Trophoblast cell (in vitro differentiated cells and primary cell): ENCODE results near the gene ILK.

Experiments
- DNase-seq, 2 donors: peaks; one replicate each; pipeline ENCODE4 v3.0.0-alpha.2; 2016
- H2AFZ ChIP-seq: 2 replicates; pipeline ENCODE4 v1.6.1; 2013; ENCODE audit warnings: low read length, moderate library complexity, mild to moderate bottlenecking; ENCODE audit not compliant: insufficient read depth, poor library complexity
- H2AK5ac ChIP-seq: 2 replicates; pipeline ENCODE4 v1.6.1; 2013; ENCODE audit warnings: mild to moderate bottlenecking, low read length
- H2BK120ac ChIP-seq: 2 replicates; pipeline ENCODE4 v1.6.1; 2013; ENCODE audit warnings: low read length, mild to moderate bottlenecking, moderate library complexity; ENCODE audit not compliant: insufficient read depth, poor library complexity
- H2BK12ac ChIP-seq: 2 replicates; pipeline ENCODE4 v1.6.1; 2013; ENCODE audit warnings: mild to moderate bottlenecking, low read length, moderate library complexity
- H2BK5ac ChIP-seq: 2 replicates; pipeline ENCODE4 v1.6.1; 2013; ENCODE audit warnings: low read length, low read depth, moderate library complexity, mild to moderate bottlenecking; ENCODE audit not compliant: poor library complexity
- H3K14ac ChIP-seq: 2 replicates; pipeline ENCODE4 v1.6.1; 2013; ENCODE audit warnings: mild to moderate bottlenecking, low read length
- H3K18ac ChIP-seq: 2 replicates; pipeline ENCODE4 v1.6.1; 2013; ENCODE audit warnings: mild to moderate bottlenecking, low read length
- H3K23ac ChIP-seq: 2 replicates; pipeline ENCODE4 v1.6.1; 2013; ENCODE audit warnings: low read length
- H3K27ac ChIP-seq: 2 replicates; pipeline ENCODE4 v1.5.1; 2013; ENCODE audit warnings: low read depth, mild to moderate bottlenecking, inconsistent platforms, low read length, moderate library complexity
- H3K27me3 ChIP-seq: 2 replicates; pipeline ENCODE4 v1.6.1; 2013; ENCODE audit warnings: inconsistent platforms, mild to moderate bottlenecking, low read length, moderate library complexity; ENCODE audit not compliant: insufficient read depth
- H3K36me3 ChIP-seq, 2 experiments: 1 replicate in 1 of 2; 2 replicates in 1 of 2; pipeline ENCODE4 v1.6.1; 2013; ENCODE audit warnings: low read length in 2 of 2, mild to moderate bottlenecking in 2 of 2, moderate library complexity in 1 of 2; ENCODE audit not compliant: insufficient read depth in 2 of 2, control insufficient read depth in 1 of 2
- H3K4ac ChIP-seq: 2 replicates; pipeline ENCODE4 v1.6.1; 2013; ENCODE audit warnings: low read depth, mild to moderate bottlenecking, low read length, moderate library complexity
- H3K4me1 ChIP-seq, 2 experiments: 1 replicate in 1 of 2; 2 replicates in 1 of 2; pipeline ENCODE4 v1.6.1; 2013; ENCODE audit warnings: low read length in 2 of 2, mild to moderate bottlenecking in 2 of 2, moderate library complexity in 1 of 2; ENCODE audit not compliant: insufficient read depth in 2 of 2, control insufficient read depth in 1 of 2
- H3K4me2 ChIP-seq: 2 replicates; pipeline ENCODE4 v1.6.1; 2013; ENCODE audit warnings: inconsistent platforms, mild to moderate bottlenecking, low read length, moderate library complexity
- H3K4me3 ChIP-seq: 2 replicates; pipeline ENCODE4 v1.5.1; 2013; ENCODE audit warnings: mild to moderate bottlenecking, low read depth, low read length, inconsistent platforms
- H3K79me1 ChIP-seq: one replicate; pipeline ENCODE4 v1.6.1; 2013; ENCODE audit warnings: low read length
- H3K79me2 ChIP-seq: 2 replicates; pipeline ENCODE4 v1.6.1; 2013; ENCODE audit warnings: low read length, mild to moderate bottlenecking; ENCODE audit not compliant: control insufficient read depth, insufficient read depth, poor library complexity
- H3K9ac ChIP-seq: 2 replicates; pipeline ENCODE4 v1.6.1; 2013; ENCODE audit warnings: mild to moderate bottlenecking, low read length
- H3K9me3 ChIP-seq: 2 replicates; pipeline ENCODE4 v1.6.1; 2013; ENCODE audit warnings: low read depth, mild to moderate bottlenecking, control low read depth, inconsistent platforms, low read length; ENCODE audit not compliant: insufficient read depth
- H4K12ac ChIP-seq: 2 replicates; pipeline ENCODE4 v1.6.1; 2013; ENCODE audit warnings: low read depth, mild to moderate bottlenecking, low read length, moderate library complexity
- H4K8ac ChIP-seq: 2 replicates; pipeline ENCODE4 v1.6.1; 2013; ENCODE audit warnings: low read depth, mild to moderate bottlenecking, low read length, moderate library complexity
- H4K91ac ChIP-seq: one replicate; pipeline ENCODE4 v1.6.1; 2013; ENCODE audit warnings: low read depth, mild to moderate bottlenecking, low read length, moderate library complexity
- WGBS: extraction: QIAGEN DNeasy Blood & Tissue Kit; methylation state at CpG from one replicate; pipeline ENCODE4 v1.1.7; 2013; ENCODE audit warnings: missing lambda C conversion rate; ENCODE audit not compliant: insufficient read length, insufficient coverage; ENCODE audit errors: extremely low coverage; 5-methylcytosine and 5-hydroxymethylcytosine counted together

The ILK gene

DNA sequence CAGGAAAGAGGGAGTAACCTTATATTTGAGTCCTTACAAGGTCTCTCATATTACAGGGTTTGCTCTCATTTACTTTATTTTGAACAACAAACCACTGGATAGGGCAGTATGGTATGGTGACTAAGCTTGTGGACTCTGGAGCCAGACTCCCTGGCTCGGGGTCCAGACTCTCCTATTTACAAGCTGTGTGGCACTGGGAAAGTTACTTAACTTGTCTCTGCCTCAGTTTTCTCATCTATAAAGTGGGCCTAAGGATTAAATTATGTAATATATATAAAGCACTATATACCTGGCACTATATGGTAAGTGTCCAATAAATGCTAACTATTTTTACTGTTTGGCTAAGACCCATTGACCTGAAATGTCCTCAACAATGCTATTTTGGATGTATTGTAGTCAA lies 53.8 kb downstream of the ILK start:
- Histone ChIP-seq H3K23ac (no peak overlapping the region), H3K36me3 (no peaks in the 10 kb centered on the region), H2BK5ac (no peak overlapping the region), H3K4me2 (no peak overlapping the region), H2AFZ (no peak overlapping the region), H3K27ac (no peak overlapping the region), H3K4me3 (no peak overlapping the region), H2BK120ac (no peak overlapping the region), H3K9ac (no peak overlapping the region), H3K27me3 (peaks cover 30% of the 10 kb centered on the region), H3K4ac (no peak overlapping the region), H2BK12ac (no peak overlapping the region), H4K8ac (no peak overlapping the region), H3K4me1 (peaks cover 0 to 6% of the 10 kb centered on the region in 2 experiments), H3K18ac (no peak overlapping the region), H3K79me2 (no peaks in the 10 kb centered on the region), H3K14ac (no peak overlapping the region), H4K12ac (no peak overlapping the region), H2AK5ac (no peak overlapping the region), H3K79me1 (no peaks in the 10 kb centered on the region), H4K91ac (no peak overlapping the region), H3K9me3 (no peaks in the 10 kb centered on the region)
- DNase-seq: no peak
- no CpG with 5 or more reads among the region's 1 CpG for WGBS

DNA sequence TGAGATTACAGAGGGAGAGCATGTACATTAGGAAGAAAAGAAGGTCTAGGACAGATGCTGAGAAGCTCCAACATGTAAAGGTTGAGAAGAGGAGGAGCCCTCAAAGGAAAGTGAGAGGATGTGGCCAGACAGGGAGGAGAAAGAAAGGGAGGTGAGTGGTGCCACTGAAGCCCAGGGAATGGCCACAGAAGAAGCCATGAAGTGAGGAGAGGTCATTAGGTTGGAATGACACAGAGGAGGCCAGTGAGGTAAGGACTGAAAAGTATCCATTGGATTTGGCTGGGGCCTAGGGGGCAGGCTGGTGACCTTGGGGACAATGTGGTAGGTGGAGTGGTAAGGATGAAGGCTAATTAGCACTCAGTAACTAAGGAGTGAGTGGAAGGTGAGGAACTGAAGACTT lies 55.1 kb downstream of the ILK start:
- no peak overlapping the region for H3K18ac ChIP-seq
- no peak overlapping the region for H2AK5ac ChIP-seq
- H3K4ac ChIP-seq: no peak overlapping the region
- H4K12ac ChIP-seq: no peak overlapping the region
- no peak overlapping the region for H3K14ac ChIP-seq
- no peaks in the 10 kb centered on the region for H3K9me3 ChIP-seq
- no peak overlapping the region for H2BK12ac ChIP-seq
- H3K4me2 ChIP-seq: no peak overlapping the region
- H2BK5ac ChIP-seq: no peak overlapping the region
- no peak overlapping the region for H3K23ac ChIP-seq
- DNase-seq: no peak
- peaks cover 0 to 6% of the 10 kb centered on the region in 2 experiments for H3K4me1 ChIP-seq
- no peaks in the 10 kb centered on the region for H3K79me1 ChIP-seq
- no peak overlapping the region for H3K4me3 ChIP-seq
- peaks cover 27% of the 10 kb centered on the region for H3K27me3 ChIP-seq
- no peak overlapping the region for H4K8ac ChIP-seq
- H4K91ac ChIP-seq: no peak overlapping the region
- H3K36me3 ChIP-seq: no peaks in the 10 kb centered on the region
- H2BK120ac ChIP-seq: no peak overlapping the region
- H2AFZ ChIP-seq: no peak overlapping the region
- no peak overlapping the region for H3K27ac ChIP-seq
- no peaks in the 10 kb centered on the region for H3K79me2 ChIP-seq
- no peak overlapping the region for H3K9ac ChIP-seq
